GM12874 (cell line): ENCODE data around the gene KAZN.

Experiments
- CTCF ChIP-seq: IDR thresholded peaks from 2 replicates; pipeline ENCODE4 v1.5.1; 2011; ENCODE audit warnings: low read depth, mild to moderate bottlenecking, control low read depth, low read length, moderate library complexity; ENCODE audit not compliant: insufficient read depth

KAZN gene

GRCh38 chr1:15042866-15043265 lies 444.4 kb downstream of the KAZN start:
- no peak for TF ChIP-seq CTCF

GRCh38 chr1:15043934-15044333 lies 445.4 kb downstream of the KAZN start:
- TF ChIP-seq CTCF = no peak

GRCh38 chr1:15045123-15045522 lies 446.6 kb downstream of the KAZN start:
- TF ChIP-seq CTCF = no peak

- TF ChIP-seq CTCF = peak; percentile 90
These were observed 448.1 kb downstream of the KAZN start for GRCh38 chr1:15046487-15047165.

- no peak for TF ChIP-seq CTCF
These were observed 448.8 kb downstream of the KAZN start for GRCh38 chr1:15047237-15047636.

GRCh38 chr1:15048437-15048980 lies 450.0 kb downstream of the KAZN start:
- TF ChIP-seq CTCF = no peak

GRCh38 chr1:15049067-15049466 lies 450.6 kb downstream of the KAZN start:
- no peak for TF ChIP-seq CTCF
